ENCODE results near the gene COQ4.

Gene COQ4

GRCh38 chr9:128383007-128383753 is 60.5 kb downstream of the COQ4 start:
- DNase-seq, result no peak

Measured in NCI-H1436 treated with DMSO at 0.1 percent for 48 hours (cell line).